GM18511 (cell line): Measurements from ENCODE around the gene C1QTNF12.
A peak's percentile ranks its signal among the peaks of the same experiment; 100 is the strongest.

Experiments used
- ATAC-seq: cut with Tn5 transposase; IDR thresholded peaks from one replicate; pipeline ENCODE4 v1.9.1; 2021; ENCODE audit warnings: mild to moderate bottlenecking, moderate library complexity; ENCODE audit not compliant: unreplicated experiment

The C1QTNF12 gene

GRCh38 chr1:1246577-1247340 is at the start of gene C1QTNF12:
Gene C1QTNF12, minus strand, starts transcription at chr1:1246722. Its CDS starts 32 bp downstream, at chr1:1246690.
- ATAC-seq, result no peak

GRCh38 chr1:1295154-1295923 is 48.8 kb upstream of the C1QTNF12 start:
- no peak for ATAC-seq

- no peak for ATAC-seq
Measured at GRCh38 chr1:1294250-1294890, 47.8 kb upstream of the C1QTNF12 start.

GRCh38 chr1:1293263-1294249 is 47.0 kb upstream of the C1QTNF12 start:
- no peak for ATAC-seq

GRCh38 chr1:1292851-1293250 is 46.3 kb upstream of the C1QTNF12 start:
- ATAC-seq, result no peak

- no peak for ATAC-seq
Measured at GRCh38 chr1:1292442-1292779, 45.9 kb upstream of the C1QTNF12 start.

GRCh38 chr1:1291548-1292441 is 45.3 kb upstream of the C1QTNF12 start:
- ATAC-seq, result peak; percentile 56

GRCh38 chr1:1291023-1291528 is 44.6 kb upstream of the C1QTNF12 start:
- ATAC-seq, result no peak

GRCh38 chr1:1290238-1290731 is 43.8 kb upstream of the C1QTNF12 start:
- no peak for ATAC-seq

- ATAC-seq, result no peak
Measured at GRCh38 chr1:1287288-1288110, 41.0 kb upstream of the C1QTNF12 start.

- ATAC-seq, result no peak
Measured at GRCh38 chr1:1286313-1287261, 40.1 kb upstream of the C1QTNF12 start.

- ATAC-seq, result no peak
Measured at GRCh38 chr1:1285611-1286311, 39.2 kb upstream of the C1QTNF12 start.

GRCh38 chr1:1285102-1285571 is 38.6 kb upstream of the C1QTNF12 start:
- no peak for ATAC-seq

GRCh38 chr1:1284221-1285101 is 37.9 kb upstream of the C1QTNF12 start:
- ATAC-seq, result no peak

- ATAC-seq, result no peak
Measured at GRCh38 chr1:1283821-1284220, 37.3 kb upstream of the C1QTNF12 start.

GRCh38 chr1:1282998-1283397 is 36.5 kb upstream of the C1QTNF12 start:
- no peak for ATAC-seq
